Loucy (cell line): ENCODE results near the gene TXNDC11.

Source experiments
- H2AFZ ChIP-seq: fragments of 200-600 bp; sonication (generic); 2 replicates; pipeline ENCODE4 v1.6.0; 2016; ENCODE audit warnings: antibody characterized with exemption, mild to moderate bottlenecking, low read length, moderate library complexity
- H3F3A ChIP-seq: fragments of 200-600 bp; 2 replicates; pipeline ENCODE4 v1.6.0; 2016; ENCODE audit warnings: antibody characterized with exemption, low read depth, mild to moderate bottlenecking
- H3K27me3 ChIP-seq: fragments of 200-600 bp; sonication (generic); 2 replicates; pipeline ENCODE4 v1.6.1; 2014; ENCODE audit warnings: low read length, mild to moderate bottlenecking; ENCODE audit not compliant: insufficient read depth, poor library complexity, severe bottlenecking
- H3K36me3 ChIP-seq: fragments of 200-600 bp; sonication (generic); 2 replicates; pipeline ENCODE4 v1.6.1; 2016; ENCODE audit warnings: low read length; ENCODE audit not compliant: insufficient read depth
- H3K4me1 ChIP-seq: fragments of 200-600 bp; sonication (generic); 2 replicates; pipeline ENCODE4 v1.5.1; 2014; ENCODE audit warnings: low read length, mild to moderate bottlenecking; ENCODE audit not compliant: insufficient read depth, poor library complexity, severe bottlenecking
- H3K4me2 ChIP-seq: fragments of 200-600 bp; sonication (generic); 2 replicates; pipeline ENCODE4 v1.6.0; 2014; ENCODE audit warnings: antibody characterized with exemption, low read length, low read depth, mild to moderate bottlenecking; ENCODE audit not compliant: poor library complexity, severe bottlenecking
- H3K4me3 ChIP-seq: fragments of 200-600 bp; sonication (generic); 2 replicates; pipeline ENCODE4 v1.5.1; 2014; ENCODE audit warnings: low read length, mild to moderate bottlenecking, mixed read lengths; ENCODE audit not compliant: poor library complexity, severe bottlenecking
- H3K79me2 ChIP-seq: fragments of 200-600 bp; sonication (generic); 2 replicates; pipeline ENCODE4 v1.6.1; 2014; ENCODE audit warnings: low read length; ENCODE audit not compliant: insufficient read depth
- H3K9ac ChIP-seq: fragments of 200-600 bp; sonication (generic); 2 replicates; pipeline ENCODE4 v1.6.0; 2014; ENCODE audit warnings: mild to moderate bottlenecking, low read depth, low read length, moderate library complexity; ENCODE audit not compliant: poor library complexity, severe bottlenecking
- H3K9me2 ChIP-seq: fragments of 200-600 bp; sonication (generic); replicated peaks from 2 replicates; pipeline ENCODE4 v1.6.1; 2016; ENCODE audit warnings: low read depth, low read length, mixed read lengths
- H3K9me3 ChIP-seq: fragments of 200-600 bp; sonication (generic); 2 replicates; pipeline ENCODE4 v1.6.1; 2014; ENCODE audit warnings: mild to moderate bottlenecking, antibody characterized with exemption, low read length, low read depth; ENCODE audit not compliant: insufficient read depth
- H4K20me1 ChIP-seq: fragments of 200-600 bp; sonication (generic); 2 replicates; pipeline ENCODE4 v1.6.0; 2014; ENCODE audit warnings: antibody characterized with exemption, low read length, mild to moderate bottlenecking; ENCODE audit not compliant: insufficient read depth, poor library complexity, severe bottlenecking
- EZH2phosphoT487 ChIP-seq: fragments of 200-600 bp; IDR thresholded peaks from 2 replicates; pipeline ENCODE4 v1.6.1; 2018; ENCODE audit warnings: antibody characterized with exemption, mild to moderate bottlenecking, moderate library complexity, borderline replicate concordance
- TF ChIP-seq, protein P1 (sequence below): fragments of 200-600 bp; sonication (generic); conservative IDR thresholded peaks from 2 replicates; pipeline ENCODE4 v1.5.1; 2014; ENCODE audit warnings: mild to moderate bottlenecking, antibody characterized with exemption, low read length

The TXNDC11 gene

DNA sequence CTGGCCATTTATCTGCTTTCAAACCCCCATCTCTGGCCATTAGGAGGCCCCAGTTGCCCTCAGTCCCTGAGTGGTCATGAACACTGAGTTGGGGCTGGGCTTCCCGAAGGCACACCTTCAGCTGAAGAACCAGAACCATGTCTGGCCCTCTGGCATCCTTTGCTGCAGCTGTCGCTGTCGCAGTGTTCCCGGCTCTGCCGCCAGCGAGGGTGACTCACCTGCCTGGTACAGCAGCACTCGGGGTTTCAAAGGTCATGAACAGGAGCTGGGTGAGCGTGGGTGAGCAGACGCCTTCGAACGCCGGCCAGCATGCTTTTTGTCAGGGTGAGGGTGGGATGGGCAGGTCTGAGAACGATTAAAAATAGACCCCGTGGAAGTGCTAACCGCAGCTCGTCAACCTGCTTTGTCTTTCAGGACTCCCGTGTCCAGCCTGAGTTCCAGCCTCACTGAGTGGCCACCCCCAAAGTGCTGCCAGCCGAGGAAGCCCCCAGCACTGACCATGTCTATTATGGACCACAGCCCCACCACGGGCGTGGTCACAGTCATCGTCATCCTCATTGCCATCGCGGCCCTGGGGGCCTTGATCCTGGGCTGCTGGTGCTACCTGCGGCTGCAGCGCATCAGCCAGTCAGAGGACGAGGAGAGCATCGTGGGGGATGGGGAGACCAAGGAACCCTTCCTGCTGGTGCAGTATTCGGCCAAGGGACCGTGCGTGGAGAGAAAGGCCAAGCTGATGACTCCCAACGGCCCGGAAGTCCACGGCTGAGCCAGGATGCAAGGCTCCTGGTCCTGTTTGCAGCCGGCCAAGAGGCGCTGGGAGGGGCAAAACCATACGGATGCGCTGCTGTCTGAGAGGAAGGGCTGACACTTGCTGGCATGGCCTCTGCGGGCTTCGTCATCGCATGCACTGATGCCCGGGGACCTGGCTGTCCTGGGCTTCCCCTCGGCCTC is 66.8 kb downstream of the TXNDC11 start:
- Histone ChIP-seq H3K9me3 (no peaks in the 10 kb centered on the region), H4K20me1 (no peaks in the 10 kb centered on the region), H3F3A (no peaks in the 10 kb centered on the region), H2AFZ (no peak overlapping the region), H3K4me3 (no peak overlapping the region), H3K36me3 (peaks cover 20% of the 10 kb centered on the region; the same call in 1 of the 2 replicates), H3K4me1 (peaks cover 14% of the 10 kb centered on the region), H3K9ac (no peak overlapping the region), H3K27me3 (no peaks in the 10 kb centered on the region), H3K9me2 (no peaks in the 10 kb centered on the region), H3K79me2 (peaks cover 9% of the 10 kb centered on the region; the same call in 1 of the 2 replicates), H3K4me2 (no peak overlapping the region)
- TF ChIP-seq, protein P1, sequence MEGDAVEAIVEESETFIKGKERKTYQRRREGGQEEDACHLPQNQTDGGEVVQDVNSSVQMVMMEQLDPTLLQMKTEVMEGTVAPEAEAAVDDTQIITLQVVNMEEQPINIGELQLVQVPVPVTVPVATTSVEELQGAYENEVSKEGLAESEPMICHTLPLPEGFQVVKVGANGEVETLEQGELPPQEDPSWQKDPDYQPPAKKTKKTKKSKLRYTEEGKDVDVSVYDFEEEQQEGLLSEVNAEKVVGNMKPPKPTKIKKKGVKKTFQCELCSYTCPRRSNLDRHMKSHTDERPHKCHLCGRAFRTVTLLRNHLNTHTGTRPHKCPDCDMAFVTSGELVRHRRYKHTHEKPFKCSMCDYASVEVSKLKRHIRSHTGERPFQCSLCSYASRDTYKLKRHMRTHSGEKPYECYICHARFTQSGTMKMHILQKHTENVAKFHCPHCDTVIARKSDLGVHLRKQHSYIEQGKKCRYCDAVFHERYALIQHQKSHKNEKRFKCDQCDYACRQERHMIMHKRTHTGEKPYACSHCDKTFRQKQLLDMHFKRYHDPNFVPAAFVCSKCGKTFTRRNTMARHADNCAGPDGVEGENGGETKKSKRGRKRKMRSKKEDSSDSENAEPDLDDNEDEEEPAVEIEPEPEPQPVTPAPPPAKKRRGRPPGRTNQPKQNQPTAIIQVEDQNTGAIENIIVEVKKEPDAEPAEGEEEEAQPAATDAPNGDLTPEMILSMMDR, result no peak
- no peak for TF ChIP-seq EZH2phosphoT487

DNA sequence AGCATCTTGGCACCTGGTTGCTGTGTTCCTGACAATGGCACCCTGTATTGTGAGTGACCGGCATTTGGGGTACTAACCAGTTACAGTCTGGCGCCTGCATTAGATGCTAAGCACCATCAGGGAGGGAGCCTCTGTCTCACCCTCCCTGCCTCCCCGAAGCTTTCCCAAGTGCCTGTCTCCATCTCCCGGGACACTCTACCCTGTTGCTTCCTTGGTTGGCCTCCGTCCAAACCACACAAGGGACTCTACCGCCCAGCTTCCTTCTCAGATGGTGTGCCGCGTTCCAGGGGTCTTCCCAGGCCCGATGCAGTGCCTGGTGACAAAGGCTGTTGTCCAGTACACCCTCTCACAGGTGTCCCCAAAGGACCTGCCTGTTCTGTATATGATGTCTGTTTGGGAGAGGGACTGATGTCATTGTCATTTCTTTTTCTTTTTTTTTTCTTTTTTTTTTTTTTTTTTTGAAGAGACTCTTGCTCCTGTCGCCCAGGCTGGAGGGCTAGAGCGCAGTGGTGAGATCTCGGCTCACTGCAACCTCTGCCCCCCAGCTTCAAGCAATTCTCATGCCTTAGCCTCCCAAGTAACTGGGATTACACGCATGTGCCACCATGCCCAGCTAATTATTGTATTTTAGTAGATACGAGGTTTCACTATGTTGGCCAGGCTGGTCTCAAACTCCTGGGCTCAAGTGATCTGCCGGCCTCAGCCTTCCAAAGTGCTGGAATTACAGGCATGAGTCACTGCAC is 67.7 kb downstream of the TXNDC11 start:
- Histone ChIP-seq H3K27me3 (no peaks in the 10 kb centered on the region), H2AFZ (no peak overlapping the region), H3K79me2 (peaks cover 13% of the 10 kb centered on the region; the same call in 1 of the 2 replicates), H3K36me3 (peaks cover 20% of the 10 kb centered on the region; the same call in 1 of the 2 replicates), H3K4me2 (no peak overlapping the region), H4K20me1 (no peaks in the 10 kb centered on the region), H3K4me1 (peaks cover 14% of the 10 kb centered on the region), H3K4me3 (no peak overlapping the region), H3F3A (no peaks in the 10 kb centered on the region), H3K9me2 (no peaks in the 10 kb centered on the region), H3K9ac (no peak overlapping the region), H3K9me3 (no peaks in the 10 kb centered on the region)
- TF ChIP-seq, protein P1, result no peak
- no peak for TF ChIP-seq EZH2phosphoT487

DNA sequence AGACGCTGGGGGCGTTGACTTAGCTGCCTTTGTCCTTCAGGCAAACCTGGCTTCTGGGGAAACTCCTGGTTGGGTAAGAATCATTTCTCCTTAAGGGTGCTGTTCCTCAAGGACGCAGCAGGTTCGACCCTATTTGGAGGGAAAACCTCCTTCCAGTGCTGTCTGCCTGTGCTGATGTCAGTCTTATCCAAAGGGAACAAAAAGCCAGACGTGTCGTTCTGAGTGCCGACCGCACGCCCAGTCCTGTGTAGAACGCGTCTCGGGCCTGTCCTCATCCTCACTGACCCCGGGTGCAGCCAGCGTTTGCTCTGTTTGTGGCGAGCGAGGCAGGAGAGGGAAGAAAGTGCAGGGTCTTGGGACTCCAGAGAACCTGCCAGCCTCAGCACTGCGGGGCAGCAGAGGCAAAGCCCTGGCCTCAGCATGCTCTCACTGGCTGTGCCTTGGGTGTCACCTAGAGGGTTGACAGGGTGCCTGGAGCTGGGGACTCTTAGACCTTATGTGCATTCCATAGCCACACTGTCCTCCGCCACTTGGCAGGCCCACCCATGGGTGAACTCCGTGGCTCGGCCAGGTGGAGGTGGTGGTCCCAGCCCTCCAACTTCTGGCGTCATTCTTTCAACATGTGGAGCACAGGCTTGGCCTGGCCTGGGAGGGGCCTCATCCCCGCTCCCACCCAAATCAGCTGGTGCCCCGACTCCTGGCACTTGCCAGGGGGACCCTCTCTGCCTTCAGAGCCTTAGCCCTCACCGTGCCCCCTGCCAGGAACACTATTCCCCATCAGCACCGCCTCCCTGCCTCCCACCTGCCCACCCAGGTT is 68.4 kb downstream of the TXNDC11 start:
- Histone ChIP-seq H3K36me3 (peaks cover 13% of the 10 kb centered on the region; the same call in 1 of the 2 replicates), H3K4me3 (no peak overlapping the region), H3K27me3 (no peaks in the 10 kb centered on the region), H3K9me2 (no peaks in the 10 kb centered on the region), H2AFZ (no peak overlapping the region), H3K79me2 (peaks cover 21% of the 10 kb centered on the region; the same call in 1 of the 2 replicates), H4K20me1 (no peaks in the 10 kb centered on the region), H3K4me1 (peaks cover 14% of the 10 kb centered on the region), H3K4me2 (no peak overlapping the region), H3F3A (no peaks in the 10 kb centered on the region), H3K9ac (no peak overlapping the region), H3K9me3 (no peaks in the 10 kb centered on the region)
- TF ChIP-seq, protein P1, result no peak
- no peak for TF ChIP-seq EZH2phosphoT487
